ENCODE measurements around the gene IGF2.

The IGF2 gene

DNA sequence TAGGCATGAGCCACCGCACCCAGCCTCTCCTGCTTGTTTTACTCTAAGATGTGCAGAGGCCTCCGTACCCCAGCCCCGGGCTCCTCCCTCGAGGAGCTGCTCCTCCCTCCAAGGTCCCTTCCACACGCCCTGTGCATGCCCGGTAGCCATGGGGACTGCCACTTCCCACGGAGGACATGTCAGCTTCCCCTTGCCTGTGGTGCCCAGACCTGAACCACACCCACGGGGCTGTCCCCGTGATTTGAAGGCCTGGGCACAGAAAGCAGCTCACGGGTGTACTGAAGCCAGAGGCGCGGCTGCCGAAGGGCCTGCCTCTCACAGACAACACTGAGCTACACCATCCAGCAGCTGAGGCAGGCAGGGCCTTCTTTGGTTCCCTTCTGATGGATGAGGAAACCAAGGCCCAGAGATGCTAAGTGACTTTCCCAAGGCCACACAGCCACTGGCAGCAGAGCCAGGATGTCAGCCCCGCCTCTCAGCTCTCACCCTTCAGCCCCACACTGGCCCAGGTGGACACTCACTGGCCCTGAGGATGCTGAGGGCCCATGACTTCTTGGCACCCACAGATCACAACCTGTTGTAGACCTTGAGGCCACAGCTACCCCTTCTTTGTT is 14.5 kb upstream of the IGF2 start:
- no peak for DNase-seq (ENCODE audit: low read depth)

DNA sequence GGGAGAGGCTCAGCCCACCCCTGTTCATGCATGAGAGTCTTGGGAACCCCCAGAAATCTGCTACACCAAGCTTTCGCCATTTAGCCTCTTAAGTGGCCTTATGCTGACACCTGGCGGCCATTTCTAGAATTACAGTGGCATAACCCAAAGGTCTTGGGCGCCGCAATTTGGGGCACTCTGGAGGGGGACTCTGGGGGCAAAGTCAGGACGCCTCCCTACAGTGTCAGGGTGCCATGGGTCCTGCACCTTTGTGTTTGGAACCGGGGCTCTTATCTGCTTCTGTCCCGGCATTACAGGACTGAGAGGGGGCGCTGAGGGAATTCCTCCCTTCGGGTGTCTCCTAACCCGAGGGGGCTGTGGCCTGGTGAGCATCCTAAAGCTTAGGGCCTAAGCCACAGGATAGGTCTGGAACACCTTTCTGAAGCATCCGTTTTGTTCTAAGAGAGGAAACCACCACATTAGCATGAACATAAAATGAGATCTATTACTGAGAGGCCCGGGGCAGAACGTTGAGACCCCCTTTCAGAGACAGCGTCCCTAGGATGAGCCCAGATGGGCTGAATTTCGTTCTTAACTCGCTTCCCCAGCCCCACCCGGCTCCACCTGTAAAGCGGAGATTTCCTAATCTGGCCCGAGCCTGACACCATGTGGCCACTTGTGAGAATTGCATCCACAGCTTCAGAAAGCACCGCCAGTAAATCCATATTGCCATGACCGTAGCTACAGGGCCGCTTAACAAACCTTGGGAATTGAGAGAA is 12.5 kb upstream of the IGF2 start:
- peak; percentile 73 for DNase-seq (ENCODE audit: low read depth)

DNA sequence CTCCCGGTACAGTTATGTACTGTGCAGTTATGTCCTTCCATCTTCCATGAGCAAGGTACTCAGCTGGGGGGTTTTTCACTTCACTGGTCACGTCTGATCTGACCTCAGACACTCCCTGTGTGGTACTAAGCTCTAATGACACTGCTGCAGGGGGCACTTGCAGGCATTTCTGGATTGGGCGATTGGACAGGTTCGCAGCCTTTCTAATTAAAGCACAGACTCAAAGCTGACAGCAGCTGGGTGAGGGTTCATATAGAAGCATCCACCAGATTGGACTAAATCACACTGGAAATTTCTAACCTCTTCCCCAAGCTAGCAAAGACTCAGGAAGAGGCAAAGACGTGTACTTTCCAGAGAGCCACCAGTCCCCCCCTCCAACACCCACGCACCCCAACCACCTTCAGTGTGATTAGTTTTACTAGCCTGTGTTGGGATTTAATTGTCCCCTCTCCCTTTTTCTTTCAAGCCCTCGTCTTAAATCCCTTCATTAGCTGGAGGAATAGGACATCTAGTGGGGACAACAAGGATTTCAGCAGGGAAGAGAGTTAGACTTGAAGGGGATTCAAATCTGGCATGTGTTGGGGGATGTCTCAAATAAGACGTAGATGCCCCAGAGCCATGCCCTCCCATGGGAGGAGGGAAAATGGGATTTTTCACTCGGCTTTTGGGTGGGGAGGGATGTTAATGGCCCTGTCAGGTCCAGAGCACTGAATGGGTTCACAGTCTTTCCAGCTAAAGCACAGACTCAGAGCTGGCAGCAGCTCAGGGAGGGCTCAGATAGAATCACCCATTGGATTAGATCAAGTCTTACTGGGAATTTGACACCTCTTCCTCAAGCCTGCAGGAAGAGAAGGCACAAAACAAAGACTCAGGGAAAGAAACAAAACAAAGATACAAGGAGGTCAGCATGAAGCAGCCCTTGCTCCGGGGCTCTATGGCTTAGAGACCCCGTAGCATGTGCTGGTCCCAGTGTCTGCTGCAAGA is 11.0 kb upstream of the IGF2 start:
- DNase-seq (ENCODE audit: low read depth): no peak

DNA sequence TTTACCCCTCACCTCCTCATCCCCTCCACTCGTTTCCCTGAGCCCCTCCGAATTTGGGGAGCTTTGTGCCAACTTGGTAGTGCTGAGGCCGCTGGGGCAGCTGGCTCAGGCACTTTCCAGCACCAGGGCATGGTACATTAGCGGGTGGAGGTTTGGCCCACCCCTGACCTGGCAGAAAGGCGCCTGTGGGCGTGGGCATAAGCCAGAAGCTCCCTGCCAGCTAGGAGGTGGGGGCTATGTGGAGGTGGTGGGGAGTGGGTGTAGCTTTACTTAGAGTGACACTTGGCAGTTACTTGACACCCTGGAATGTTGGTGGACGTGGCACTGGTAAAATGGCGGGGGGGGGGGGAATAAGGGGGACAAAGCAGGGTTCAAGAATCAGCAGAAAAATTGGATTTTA is 10.3 kb upstream of the IGF2 start:
- no peak for DNase-seq (ENCODE audit: low read depth)

DNA sequence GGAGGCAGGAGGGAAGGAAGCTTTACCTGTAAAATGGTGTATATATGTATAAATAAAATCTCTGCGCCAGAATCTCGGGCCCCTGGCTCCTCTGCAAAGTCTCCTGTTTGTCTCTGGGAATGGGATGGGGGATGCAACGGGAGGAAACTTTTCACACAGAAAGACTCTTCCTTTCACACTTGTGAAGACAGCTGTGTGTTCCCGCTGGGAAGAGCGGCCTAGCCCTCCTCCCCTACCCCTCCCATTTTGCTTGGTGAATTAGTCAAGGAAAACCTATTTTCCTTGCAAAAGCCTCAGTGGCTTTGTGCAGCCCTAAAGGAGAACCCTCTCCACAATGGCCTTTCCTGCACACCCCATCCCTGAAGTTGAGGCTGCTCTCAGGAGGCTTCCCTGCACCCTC is 9.4 kb upstream of the IGF2 start:
- DNase-seq (ENCODE audit: low read depth): no peak

DNA sequence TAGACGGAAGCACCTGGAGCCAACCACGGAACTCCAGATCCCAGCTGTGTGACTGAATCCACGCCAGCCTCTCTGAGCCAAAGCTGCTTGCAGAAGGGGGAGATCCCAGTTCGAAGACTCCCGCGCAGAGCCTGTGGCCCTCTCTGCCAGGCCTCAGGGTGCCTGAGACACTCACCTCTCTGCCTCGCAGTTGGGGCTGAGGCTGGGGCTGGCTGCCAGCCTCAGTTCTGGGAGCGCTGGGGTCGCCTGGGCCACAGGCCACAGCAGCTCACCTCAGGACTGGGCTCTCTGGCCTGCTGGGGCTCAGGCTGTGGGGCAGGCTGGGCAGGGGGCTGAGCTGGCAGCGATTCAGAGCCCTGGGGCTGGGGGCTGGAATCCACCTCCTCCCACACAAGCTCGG is 8.2 kb upstream of the IGF2 start:
- no peak for DNase-seq (ENCODE audit: low read depth)

DNA sequence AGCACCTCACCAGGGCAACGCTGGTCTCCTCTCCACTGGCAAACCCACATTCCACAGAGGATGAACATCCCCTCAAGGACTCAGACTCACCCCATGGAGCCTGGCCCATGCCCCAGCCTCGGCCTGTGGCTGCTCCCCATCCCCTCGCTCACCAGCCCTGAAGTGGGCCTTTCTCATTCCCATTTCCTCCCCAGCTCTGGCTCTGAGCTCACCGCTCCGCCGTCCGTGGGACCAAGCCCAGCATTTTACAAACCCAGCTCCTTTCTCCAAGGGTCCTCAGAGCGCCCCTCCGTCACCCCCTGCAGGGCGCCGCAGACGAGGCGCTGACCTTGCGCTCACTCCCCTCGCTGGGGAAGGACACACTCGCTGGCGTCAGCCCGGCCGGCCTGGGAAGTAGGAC is 6.9 kb upstream of the IGF2 start:
- DNase-seq (ENCODE audit: low read depth): no peak

DNA sequence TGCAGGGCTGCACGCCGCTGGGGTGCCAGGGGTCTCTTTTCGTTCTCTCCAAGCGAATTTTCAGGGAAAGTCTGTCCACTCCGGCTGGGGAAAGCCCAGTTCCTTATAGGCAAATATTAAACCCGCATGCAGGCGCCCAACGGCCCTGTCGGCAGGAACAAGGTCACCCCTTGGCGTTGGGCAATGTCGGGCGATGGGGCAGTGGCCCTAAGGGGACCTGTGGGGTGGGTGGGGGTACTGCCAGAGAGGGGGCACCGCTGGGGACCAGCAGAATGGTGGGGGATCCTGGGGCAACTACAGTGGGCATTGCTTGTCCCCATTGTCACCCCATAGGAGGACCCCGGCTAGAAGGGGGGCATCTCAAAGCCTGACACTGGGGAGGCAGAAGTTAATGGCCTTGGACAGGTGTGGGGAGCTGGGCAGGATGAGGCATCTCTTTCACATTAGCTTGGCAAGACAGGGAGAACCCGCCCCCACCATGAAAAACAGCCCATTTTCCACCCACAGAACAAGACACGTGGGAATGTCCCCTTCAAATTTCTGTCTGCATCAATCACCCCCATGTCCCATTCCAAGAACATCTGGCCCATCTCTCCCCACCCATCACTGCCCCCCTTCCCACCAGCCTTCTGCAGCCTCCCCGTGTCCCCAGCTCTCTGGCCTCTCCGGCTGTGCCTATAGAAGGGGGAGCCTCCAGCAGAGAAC is 5.5 kb upstream of the IGF2 start:
- no peak for DNase-seq (ENCODE audit: low read depth)

DNA sequence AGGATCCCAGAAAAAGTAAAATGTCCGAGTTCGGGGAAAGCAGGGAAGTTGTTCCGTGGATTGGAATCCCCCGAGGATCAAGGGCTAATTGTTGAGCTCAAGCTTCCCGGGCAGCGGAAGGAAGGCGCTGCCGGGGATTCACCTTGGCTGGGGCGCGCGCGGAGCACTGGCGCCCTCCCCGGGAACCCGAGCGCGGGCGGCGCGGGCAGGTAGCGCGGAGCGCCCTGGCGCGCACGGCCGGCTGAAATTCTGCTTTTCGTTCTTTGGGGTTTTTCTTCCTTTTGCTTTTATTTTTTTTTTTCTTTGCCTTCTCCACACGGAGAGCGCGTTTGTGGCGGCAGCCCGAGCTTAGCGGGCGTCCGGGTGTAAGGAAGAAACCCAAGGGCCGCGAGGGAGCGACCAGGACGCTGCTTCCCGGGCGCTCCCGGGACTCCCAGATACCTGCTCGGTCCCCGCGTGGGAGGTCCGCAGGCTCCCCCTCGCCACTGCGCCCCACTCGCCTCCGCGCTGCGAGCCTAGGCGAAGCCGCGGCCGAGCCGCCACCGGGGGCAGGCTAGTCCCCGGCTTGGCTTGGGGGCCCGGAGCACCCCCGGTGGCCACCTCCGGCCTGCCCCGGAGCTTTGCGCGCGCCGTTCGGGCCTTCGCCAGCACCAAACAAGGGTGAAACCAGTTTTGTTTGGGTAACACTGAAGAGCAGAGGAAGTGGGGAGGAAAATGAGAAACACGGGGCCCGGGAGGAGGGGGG is 4.8 kb upstream of the IGF2 start:
- DNase-seq (ENCODE audit: low read depth): no peak

DNA sequence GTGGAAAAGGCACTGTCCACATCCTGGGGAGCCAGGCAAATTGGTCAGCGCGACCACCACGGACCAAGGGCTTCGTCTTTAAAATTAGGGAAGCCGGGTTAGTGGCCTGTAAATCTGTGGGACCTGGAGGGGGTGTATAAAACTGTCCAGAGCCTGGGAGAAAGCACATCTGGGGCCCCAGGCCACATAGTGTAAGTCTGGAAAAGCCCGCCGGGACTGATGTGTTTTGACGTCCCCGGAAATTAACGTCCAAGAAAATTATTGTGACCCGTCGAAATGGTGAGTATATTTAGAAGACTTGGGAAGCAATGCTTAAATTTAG is 4.2 kb upstream of the IGF2 start:
- no peak for DNase-seq (ENCODE audit: low read depth)

DNA sequence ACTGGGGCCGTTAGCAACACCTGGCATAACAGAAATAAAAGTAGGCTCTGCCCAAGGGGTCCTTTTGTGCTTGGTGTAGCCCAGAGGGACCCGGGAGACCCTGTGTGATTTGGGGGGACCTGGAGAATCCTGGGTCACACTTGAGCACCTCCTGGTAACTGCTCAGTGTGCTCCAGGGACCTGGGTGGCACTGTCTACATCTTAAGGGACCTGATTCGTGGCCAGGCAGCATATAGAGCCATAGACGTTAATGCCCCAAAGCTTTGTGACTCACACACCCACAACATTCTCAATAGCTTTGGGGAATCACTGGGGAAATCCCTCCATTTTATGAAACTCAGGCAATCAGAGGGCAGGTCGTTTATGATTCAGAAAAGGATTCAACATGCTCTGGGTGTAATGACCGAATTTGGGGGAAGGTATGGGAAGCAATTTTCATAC is 3.6 kb upstream of the IGF2 start:
- no peak for DNase-seq (ENCODE audit: low read depth)

DNA sequence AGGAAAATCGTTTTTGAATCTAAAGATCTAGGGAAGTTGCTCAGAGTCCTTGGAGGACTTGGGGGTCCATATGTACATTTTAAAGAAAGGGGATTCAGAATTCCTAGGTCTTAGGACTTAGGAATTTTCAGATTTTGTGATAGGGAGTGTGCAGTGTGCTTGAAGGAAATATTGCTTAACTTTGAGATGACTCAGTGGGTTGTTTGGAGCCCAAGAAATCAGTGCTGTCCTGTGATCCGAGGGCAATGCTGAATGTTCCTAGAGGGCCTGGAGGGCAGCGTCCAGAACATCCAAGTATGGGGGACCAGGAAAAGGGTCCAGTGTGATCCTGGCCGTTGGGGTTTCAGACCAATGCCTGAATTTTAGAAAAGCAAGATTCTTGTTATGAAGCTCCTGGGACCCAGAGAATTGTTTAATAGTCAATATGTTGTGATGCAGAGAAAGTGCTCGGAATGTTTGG is 3.1 kb upstream of the IGF2 start:
- DNase-seq (ENCODE audit: low read depth): no peak

DNA sequence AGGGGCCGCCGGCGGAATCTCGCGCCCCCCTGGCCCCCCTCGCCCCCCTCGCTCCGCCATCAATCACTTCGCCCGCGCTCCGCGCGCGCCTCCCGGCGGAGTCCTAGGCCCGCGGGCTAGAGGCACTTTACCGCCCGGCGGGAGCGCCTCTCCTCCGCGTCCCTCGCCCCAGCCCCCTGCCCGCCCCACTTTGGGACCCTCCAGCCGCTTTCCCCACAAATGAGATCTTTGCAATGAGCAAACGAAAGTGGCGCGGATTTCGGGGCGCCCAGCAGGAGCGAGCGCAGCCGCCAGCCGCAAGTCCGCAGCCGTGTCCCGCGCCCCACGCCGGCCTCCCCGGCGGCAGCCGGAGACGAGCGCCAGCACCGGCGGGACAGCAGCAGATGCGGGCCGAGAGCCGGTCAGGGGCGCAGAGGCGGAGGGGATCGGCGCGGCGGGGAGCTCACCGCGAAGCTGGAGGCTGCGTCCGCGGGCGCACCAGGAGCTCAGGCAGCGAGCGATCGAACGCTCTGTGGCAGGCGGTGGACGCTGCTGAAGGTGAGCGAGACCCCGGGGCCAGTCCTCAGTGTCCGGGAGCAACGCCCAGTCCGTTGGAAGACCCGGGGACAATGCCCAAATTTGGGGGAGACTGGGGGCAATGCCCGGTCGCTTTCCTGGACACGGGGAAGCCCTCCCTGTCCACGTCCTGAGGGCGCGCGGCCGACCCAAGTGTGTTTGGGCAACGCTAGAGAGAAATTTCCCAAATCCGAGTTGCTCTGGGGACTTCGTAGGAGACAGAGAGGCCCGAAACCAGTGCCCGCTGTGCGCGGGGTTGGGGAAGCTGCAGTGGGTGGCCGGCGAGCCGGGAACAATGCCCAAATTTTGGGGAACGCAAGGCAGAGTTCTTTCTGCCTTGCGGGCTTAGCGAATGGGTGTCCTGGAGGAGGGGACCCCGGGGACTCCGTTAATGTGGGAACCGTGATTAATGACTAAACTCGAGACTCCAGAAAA is 1.5 kb upstream of the IGF2 start:
- DNase-seq (ENCODE audit: low read depth): no peak

DNA sequence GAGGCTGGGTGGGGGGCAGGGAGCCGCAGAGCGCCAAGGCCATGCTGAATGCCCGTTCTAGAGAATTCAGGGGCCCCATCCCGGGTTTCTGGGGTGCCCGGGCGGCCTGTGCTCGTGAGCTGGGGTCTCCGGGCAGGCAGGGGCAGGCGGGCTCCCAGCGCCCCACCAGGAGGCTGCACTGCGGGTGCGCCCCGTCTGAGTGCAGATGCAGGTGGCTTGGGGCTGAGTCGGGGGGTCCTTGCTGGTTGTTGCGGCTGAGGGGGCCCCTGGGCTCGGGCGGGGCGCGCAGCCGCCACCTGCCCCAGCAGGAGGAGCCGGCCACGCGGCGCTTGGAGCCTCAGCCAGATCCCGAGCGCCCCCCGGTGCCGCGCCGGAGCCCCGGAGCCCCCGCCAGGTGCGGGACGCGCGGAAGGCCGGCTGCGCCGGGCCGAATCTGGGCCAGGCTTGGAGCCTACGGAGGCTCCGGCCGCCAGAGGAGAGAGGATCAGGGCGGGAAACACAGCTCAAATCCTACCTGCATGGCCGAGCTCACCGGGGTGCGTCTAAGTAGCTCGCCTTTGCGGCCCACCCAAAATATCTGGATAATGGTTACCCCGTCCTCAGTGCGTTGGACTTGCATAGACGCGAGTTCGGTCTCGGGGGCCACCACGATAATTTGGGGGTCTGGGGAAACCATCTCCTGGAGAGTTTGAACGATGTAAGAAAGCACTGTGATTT is 590 bp upstream of the IGF2 start:
- DNase-seq (ENCODE audit: low read depth): no peak

DNA sequence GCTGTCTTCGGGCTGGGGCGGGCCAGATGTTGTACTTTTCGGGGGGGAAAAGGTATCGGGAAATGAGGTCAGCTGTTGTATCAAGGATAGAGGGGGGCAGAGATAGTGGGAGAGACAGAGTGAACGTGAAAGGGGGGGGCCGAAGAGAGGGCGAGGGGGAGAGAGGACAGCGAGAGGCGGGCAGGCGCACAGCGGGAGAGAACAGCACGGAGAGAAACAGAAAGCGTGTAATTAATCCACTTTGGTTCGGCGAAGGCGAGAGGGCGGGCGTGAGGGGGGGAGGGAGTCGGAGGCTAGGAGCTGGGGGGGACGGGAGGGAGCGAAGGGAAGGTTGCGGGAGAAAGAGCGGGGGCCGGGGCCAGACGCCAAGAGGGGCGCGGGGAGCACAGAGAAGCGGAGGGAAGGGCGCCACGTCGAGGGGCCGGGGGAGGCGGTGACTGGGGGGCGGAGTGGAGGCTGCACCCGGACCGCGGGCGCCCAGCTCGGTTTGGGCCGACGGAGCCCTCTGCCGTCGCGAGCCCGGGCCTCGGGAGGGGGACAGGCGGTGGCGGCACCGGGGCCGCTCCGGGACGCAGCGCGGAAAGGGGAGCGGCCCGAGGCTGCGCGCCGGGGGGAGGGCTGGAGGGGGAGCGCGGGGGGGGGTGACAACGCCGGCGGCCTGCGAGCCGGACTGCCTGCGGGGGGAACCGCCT is 612 bp downstream of the IGF2 start:
- no peak for DNase-seq (ENCODE audit: low read depth)

DNA sequence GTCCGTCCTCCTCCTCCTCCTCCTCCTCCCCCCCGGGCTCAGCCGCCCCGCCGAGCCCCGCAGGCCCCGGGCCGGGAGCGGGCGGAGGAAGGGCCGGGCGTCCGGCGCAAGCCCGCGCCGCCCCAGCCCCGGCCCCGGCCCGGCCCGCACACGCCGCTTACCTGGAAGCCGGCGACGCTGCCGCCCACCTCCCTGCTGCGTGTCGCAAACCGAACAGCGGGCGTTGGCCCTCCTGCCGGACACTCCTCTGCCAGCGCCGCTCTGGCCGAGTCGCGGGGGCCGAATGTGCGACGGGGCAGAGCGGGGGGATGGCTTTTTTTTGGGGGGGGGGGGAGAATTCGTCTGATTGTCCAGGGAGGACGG is 1.1 kb downstream of the IGF2 start:
- no peak for DNase-seq (ENCODE audit: low read depth)

DNA sequence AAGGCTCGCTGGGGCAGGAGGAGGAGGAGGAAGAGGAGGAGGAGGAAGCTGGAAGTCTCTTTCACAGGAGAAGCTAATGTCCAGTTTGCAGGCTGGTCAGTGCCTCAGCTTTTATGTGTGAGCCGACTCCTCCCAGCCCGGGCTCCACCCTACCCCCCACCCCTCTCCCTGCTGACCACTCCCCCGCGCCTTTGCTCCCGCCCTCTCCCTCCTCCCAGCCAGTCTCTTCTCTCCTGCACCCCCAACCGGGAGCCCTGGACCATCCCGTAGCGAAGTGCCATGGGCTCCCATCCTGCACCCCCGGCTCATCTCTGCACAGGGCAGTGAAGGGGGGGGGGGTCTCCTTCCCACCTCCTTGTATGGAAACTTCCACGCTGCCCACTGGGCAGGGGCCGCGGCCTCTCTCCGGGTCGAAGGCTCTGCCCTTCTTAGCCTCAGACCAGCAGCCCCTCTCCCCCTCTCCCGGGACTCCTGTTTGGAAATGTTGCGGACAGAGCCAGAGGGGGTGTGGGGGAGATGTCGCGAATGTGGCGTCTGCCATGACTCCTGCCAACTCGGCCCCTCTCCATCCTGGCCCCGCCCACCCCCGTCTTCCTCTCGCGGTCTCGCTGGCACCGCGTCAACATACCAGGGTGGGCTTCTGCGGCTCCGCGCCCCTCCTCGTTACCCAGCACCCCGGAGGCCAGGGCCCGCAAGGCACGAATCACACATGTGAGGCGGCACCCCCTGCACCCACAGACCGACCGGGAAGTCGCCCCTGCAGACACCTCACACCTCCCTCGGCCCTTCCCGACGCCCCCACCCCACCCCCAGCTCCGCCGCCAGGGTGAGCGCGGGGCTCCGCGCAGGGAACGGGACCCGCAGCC is 1.8 kb downstream of the IGF2 start:
- DNase-seq (ENCODE audit: low read depth): no peak

DNA sequence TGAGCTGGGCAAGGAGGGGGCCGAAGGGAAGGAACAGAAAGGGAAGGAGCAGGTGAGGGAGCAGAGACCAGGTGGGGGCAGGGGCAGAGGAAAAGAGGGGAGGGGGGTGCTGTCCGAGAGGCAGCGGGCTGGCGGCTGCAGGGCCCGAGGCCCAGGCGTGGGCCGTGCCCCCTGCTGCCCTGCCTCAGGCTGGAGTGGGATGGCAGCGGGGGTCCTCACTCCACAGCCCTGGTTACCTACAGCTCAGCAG is 2.3 kb downstream of the IGF2 start:
- no peak for DNase-seq (ENCODE audit: low read depth)

Data from activated T-cell treated with anti-CD3 and anti-CD28 coated beads for 1 hour (primary cell).